ENCODE data around the gene HCN3.

HCN3 gene

DNA sequence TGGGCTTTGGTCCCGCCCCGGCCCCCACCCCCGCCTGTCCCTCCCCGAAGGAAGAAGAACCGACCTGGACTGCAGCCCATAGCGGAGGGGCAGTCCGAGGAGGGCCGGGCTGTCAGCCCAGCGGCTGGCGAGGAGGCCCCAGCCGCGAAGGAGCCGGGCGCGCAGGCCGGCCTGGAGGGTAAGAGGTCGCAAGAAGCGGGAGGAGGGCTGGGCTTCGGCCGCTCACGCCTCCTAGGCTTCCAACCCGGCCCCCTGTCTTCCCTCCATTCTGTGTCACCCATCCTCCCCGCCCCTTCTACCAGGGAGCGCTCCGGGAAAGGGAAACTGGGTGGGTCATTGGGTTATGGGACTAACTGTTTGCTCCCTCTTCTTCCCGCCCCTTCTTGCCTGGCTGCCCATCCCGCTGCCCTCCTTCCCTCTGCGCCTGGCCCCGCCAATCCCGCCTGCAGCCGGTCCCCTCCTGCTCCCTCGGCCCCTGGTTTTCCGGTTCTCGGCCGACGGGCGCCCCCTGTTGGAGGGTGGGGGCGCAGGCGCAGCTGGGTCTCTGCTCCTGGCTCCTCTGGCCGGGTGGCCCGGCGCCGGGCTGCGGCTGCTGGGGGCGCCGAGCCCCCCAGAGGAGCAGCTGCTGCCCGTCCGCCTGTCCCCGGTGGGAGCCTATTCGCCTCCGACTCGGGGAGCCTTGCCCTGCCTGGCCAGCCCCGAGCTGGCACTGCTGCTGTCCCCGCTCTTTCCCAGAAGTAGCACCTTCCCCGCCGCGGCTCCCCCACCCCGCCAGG, 45.9 kb downstream of the HCN3 start (continued):
- TF ChIP-seq ZNF223 (tag by site-specific recombination; IDR thresholded peaks at IDR 0.05): no peak
- no peak for TF ChIP-seq ZNF624 (tag by site-specific recombination; IDR thresholded peaks at IDR 0.05)
- peak; percentile 78; the same call in 1 of the 2 replicates for TF ChIP-seq ZNF561 (tag by site-specific recombination; IDR thresholded peaks at IDR 0.05; ENCODE audit: borderline replicate concordance)
- TF ChIP-seq ZNF544 (tag by site-specific recombination; IDR thresholded peaks at IDR 0.05): no peak
- TF ChIP-seq ZNF335 (tag by site-specific recombination; conservative IDR thresholded peaks at IDR 0.05): peak; percentile 80
- no peak for TF ChIP-seq ZNF202 (tag by site-specific recombination; IDR thresholded peaks at IDR 0.05; ENCODE audit: borderline replicate concordance)
- TF ChIP-seq ZNF239 (tag by site-specific recombination; IDR thresholded peaks at IDR 0.05): no peak
- TF ChIP-seq, protein P1, sequence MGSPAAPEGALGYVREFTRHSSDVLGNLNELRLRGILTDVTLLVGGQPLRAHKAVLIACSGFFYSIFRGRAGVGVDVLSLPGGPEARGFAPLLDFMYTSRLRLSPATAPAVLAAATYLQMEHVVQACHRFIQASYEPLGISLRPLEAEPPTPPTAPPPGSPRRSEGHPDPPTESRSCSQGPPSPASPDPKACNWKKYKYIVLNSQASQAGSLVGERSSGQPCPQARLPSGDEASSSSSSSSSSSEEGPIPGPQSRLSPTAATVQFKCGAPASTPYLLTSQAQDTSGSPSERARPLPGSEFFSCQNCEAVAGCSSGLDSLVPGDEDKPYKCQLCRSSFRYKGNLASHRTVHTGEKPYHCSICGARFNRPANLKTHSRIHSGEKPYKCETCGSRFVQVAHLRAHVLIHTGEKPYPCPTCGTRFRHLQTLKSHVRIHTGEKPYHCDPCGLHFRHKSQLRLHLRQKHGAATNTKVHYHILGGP (tag by site-specific recombination; IDR thresholded peaks at IDR 0.05): no peak
- TF ChIP-seq, protein P2, sequence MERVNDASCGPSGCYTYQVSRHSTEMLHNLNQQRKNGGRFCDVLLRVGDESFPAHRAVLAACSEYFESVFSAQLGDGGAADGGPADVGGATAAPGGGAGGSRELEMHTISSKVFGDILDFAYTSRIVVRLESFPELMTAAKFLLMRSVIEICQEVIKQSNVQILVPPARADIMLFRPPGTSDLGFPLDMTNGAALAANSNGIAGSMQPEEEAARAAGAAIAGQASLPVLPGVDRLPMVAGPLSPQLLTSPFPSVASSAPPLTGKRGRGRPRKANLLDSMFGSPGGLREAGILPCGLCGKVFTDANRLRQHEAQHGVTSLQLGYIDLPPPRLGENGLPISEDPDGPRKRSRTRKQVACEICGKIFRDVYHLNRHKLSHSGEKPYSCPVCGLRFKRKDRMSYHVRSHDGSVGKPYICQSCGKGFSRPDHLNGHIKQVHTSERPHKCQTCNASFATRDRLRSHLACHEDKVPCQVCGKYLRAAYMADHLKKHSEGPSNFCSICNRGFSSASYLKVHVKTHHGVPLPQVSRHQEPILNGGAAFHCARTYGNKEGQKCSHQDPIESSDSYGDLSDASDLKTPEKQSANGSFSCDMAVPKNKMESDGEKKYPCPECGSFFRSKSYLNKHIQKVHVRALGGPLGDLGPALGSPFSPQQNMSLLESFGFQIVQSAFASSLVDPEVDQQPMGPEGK (tag by site-specific recombination; IDR thresholded peaks at IDR 0.05): peak; percentile 93
- TF ChIP-seq ZNF701 (tag by site-specific recombination; IDR thresholded peaks at IDR 0.05): no peak
- peak; percentile 43; the same call in 1 of the 2 replicates for TF ChIP-seq KLF10 (tag by site-specific recombination; IDR thresholded peaks at IDR 0.05)
- TF ChIP-seq ZNF16 (tag by site-specific recombination; IDR thresholded peaks at IDR 0.05; ENCODE audit: low read depth): no peak
- TF ChIP-seq ZNF302 (tag by site-specific recombination; IDR thresholded peaks at IDR 0.05; ENCODE audit: low read depth): no peak
- TF ChIP-seq, protein P3, sequence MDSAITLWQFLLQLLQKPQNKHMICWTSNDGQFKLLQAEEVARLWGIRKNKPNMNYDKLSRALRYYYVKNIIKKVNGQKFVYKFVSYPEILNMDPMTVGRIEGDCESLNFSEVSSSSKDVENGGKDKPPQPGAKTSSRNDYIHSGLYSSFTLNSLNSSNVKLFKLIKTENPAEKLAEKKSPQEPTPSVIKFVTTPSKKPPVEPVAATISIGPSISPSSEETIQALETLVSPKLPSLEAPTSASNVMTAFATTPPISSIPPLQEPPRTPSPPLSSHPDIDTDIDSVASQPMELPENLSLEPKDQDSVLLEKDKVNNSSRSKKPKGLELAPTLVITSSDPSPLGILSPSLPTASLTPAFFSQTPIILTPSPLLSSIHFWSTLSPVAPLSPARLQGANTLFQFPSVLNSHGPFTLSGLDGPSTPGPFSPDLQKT (IDR thresholded peaks at IDR 0.05; ENCODE audit: borderline replicate concordance, low read depth, low read length): no peak
- TF ChIP-seq ZNF837 (tag by site-specific recombination; IDR thresholded peaks at IDR 0.05): no peak
- TF ChIP-seq ZNF426 (tag by site-specific recombination; IDR thresholded peaks at IDR 0.05): no peak
- TF ChIP-seq ZNF792 (tag by site-specific recombination; IDR thresholded peaks at IDR 0.05): no peak
- peak; percentile 73; the same call in 1 of the 2 replicates for TF ChIP-seq GLIS1 (tag by site-specific recombination; IDR thresholded peaks at IDR 0.05)
- TF ChIP-seq ZNF530 (tag by site-specific recombination; IDR thresholded peaks at IDR 0.05; ENCODE audit: low read depth): no peak
- no peak for TF ChIP-seq ZNF704 (tag by site-specific recombination; IDR thresholded peaks at IDR 0.05)
- TF ChIP-seq, protein P4, sequence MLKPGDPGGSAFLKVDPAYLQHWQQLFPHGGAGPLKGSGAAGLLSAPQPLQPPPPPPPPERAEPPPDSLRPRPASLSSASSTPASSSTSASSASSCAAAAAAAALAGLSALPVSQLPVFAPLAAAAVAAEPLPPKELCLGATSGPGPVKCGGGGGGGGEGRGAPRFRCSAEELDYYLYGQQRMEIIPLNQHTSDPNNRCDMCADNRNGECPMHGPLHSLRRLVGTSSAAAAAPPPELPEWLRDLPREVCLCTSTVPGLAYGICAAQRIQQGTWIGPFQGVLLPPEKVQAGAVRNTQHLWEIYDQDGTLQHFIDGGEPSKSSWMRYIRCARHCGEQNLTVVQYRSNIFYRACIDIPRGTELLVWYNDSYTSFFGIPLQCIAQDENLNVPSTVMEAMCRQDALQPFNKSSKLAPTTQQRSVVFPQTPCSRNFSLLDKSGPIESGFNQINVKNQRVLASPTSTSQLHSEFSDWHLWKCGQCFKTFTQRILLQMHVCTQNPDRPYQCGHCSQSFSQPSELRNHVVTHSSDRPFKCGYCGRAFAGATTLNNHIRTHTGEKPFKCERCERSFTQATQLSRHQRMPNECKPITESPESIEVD (tag by site-specific recombination; IDR thresholded peaks at IDR 0.05): no peak
- TF ChIP-seq, protein P5, sequence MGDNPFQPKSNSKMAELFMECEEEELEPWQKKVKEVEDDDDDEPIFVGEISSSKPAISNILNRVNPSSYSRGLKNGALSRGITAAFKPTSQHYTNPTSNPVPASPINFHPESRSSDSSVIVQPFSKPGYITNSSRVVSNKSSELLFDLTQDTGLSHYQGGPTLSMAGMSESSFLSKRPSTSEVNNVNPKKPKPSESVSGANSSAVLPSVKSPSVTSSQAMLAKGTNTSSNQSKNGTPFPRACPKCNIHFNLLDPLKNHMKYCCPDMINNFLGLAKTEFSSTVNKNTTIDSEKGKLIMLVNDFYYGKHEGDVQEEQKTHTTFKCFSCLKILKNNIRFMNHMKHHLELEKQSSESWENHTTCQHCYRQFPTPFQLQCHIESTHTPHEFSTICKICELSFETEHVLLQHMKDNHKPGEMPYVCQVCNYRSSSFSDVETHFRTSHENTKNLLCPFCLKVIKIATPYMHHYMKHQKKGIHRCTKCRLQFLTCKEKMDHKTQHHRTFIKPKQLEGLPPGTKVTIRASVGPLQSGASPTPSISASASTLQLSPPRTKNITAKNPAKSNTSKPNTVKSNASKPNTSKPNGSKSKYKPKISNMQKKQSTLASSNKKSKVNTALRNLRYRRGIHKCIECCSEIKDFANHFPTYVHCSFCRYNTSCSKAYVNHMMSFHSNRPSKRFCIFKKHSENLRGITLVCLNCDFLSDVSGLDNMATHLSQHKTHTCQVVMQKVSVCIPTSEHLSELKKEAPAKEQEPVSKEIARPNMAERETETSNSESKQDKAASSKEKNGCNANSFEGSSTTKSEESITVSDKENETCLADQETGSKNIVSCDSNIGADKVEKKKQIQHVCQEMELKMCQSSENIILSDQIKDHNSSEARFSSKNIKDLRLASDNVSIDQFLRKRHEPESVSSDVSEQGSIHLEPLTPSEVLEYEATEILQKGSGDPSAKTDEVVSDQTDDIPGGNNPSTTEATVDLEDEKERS (tag by site-specific recombination; IDR thresholded peaks at IDR 0.05): no peak
- TF ChIP-seq ZNF416 (tag by site-specific recombination; IDR thresholded peaks at IDR 0.05): no peak
- no peak; the same call in none of the 2 replicates for TF ChIP-seq PRDM10 (tag by site-specific recombination; IDR thresholded peaks at IDR 0.05)
- TF ChIP-seq ZNF37A (tag by site-specific recombination; IDR thresholded peaks at IDR 0.05): no peak

Data from HEK293 (cell line).